HCT116 (cell line): ENCODE measurements around the gene NAMPT. TPM values are rescaled to one million over a fixed set of nuclear protein-coding genes. Genes with fewer than 3 reads are reported as not detected.
"Not testable (repeated sequence)": the region's sequence is repeated elsewhere in the genome, so short reads cannot be mapped to it uniquely, and the experiment has no call there.

Source experiments
- ATAC-seq: fragments of 200-7000 bp; cut with Tn5 transposase; 2 replicates; pipeline ENCODE4 v1.9.1; 2020; ENCODE audit warnings: mild to moderate bottlenecking, moderate library complexity
- BruUV-seq: library from RNA; stranded (reverse); fragments of 400-500 nt; replicated peaks from 2 replicates; lab custom pipeline; 2021; lab: Mats Ljungman, UMichigan
- CTCF ChIA-PET: fragments of 300-600 bp; sonication (Branson Sonifier 250); formaldehyde crosslinking; loops from one replicate; lab custom pipeline; 2021; ENCODE audit warnings: antibody characterized with exemption; lab: Charles Lee
- POLR2A ChIA-PET: fragments of 300-600, 350-600 bp; sonication (Branson Sonifier 250); formaldehyde crosslinking; loops from one replicate; lab custom pipeline; 2021; ENCODE audit warnings: antibody characterized with exemption; lab: Charles Lee
- RAD21 ChIA-PET, 2 experiments: fragments of 300-600 bp; sonication (Branson Sonifier 250); formaldehyde crosslinking; loops; one replicate each; lab custom pipeline; 2023; ENCODE audit warnings: low total read pairs in 2 of 2; ENCODE audit not compliant: uncharacterized antibody in 2 of 2, unreplicated experiment in 2 of 2, low non-redundant PET in 1 of 2; lab: Charles Lee
- DNase-seq: peaks from one replicate; pipeline ENCODE4 v3.0.0-alpha.2; 2010; ENCODE audit warnings: low read depth, low spot score
- H2AFZ ChIP-seq: fragments of 200-600 bp; shearing (Covaris generic), sonication (generic); 2 replicates; pipeline ENCODE4 v1.6.1; 2017; ENCODE audit warnings: low read depth, mixed run types, mixed read lengths, antibody characterized with exemption, low read length; ENCODE audit not compliant: poor library complexity, severe bottlenecking
- H3K27ac ChIP-seq: 2 replicates; pipeline ENCODE4 v1.5.1; 2012; ENCODE audit warnings: low read depth, low read length
- H3K27me3 ChIP-seq: fragments of 200-600 bp; sonication (generic); 2 replicates; pipeline ENCODE4 v1.6.1; 2016; ENCODE audit warnings: mixed run types, low read length, mixed read lengths; ENCODE audit not compliant: insufficient read depth
- H3K36me3 ChIP-seq, 2 experiments: fragments of 200-500 bp in 1 of 2; fragments of 200-600 bp in 1 of 2; sonication (Bioruptor generic) in 1 of 2; sonication (generic) in 1 of 2; 2 replicates each; pipeline versions ENCODE4 v1.5.1 to v1.6.1; 2014 to 2016; ENCODE audit warnings: low read length in 2 of 2, inconsistent platforms in 1 of 2, mixed read lengths in 1 of 2, mixed run types in 1 of 2; ENCODE audit not compliant: insufficient read depth in 2 of 2, control insufficient read depth in 1 of 2
- H3K4me1 ChIP-seq, 2 experiments: fragments of 200-600 bp in 1 of 2; sonication (generic) in 1 of 2; 2 replicates each; pipeline versions ENCODE4 v1.5.1 to v1.6.1; 2012 to 2017; ENCODE audit warnings: low read length in 2 of 2, inconsistent platforms in 1 of 2, mild to moderate bottlenecking in 1 of 2, mixed read lengths in 1 of 2, mixed run types in 1 of 2, moderate library complexity in 1 of 2; ENCODE audit not compliant: insufficient read depth in 2 of 2, control insufficient read depth in 1 of 2
- H3K4me2 ChIP-seq: fragments of 200-600 bp; sonication (generic); 2 replicates; pipeline ENCODE4 v1.6.1; 2017; ENCODE audit warnings: mixed run types, low read length, mixed read lengths
- H3K4me3 ChIP-seq, 2 experiments: fragments of 200-600 bp in 1 of 2; sonication (generic) in 1 of 2; replicated peaks in 1 of 2; 2 replicates each; pipeline ENCODE4 v1.5.1; 2011 to 2016; ENCODE audit warnings: low read length in 2 of 2, control low read depth in 1 of 2, low read depth in 1 of 2, mild to moderate bottlenecking in 1 of 2, mixed read lengths in 1 of 2, mixed run types in 1 of 2
- H3K79me2 ChIP-seq: fragments of 200-600 bp; sonication (generic); 2 replicates; pipeline ENCODE4 v1.6.1; 2017; ENCODE audit warnings: mild to moderate bottlenecking, mixed run types, low read length, moderate library complexity, mixed read lengths; ENCODE audit not compliant: insufficient read depth
- H3K9ac ChIP-seq: fragments of 200-600 bp; sonication (generic); 2 replicates; pipeline ENCODE4 v1.6.1; 2016; ENCODE audit warnings: low read length, mixed read lengths
- H3K9me2 ChIP-seq: fragments of 200-600 bp; sonication (generic), shearing (Covaris generic); 2 replicates; pipeline ENCODE4 v1.6.1; 2017; ENCODE audit warnings: mixed run types, mild to moderate bottlenecking, moderate library complexity; ENCODE audit not compliant: insufficient read depth
- H3K9me3 ChIP-seq, 2 experiments: fragments of 200-500 bp in 1 of 2; fragments of 200-600 bp in 1 of 2; sonication (Bioruptor generic) in 1 of 2; sonication (generic) in 1 of 2; 2 replicates each; pipeline ENCODE4 v1.6.1; 2014 to 2017; ENCODE audit warnings: low read length in 2 of 2, mixed read lengths in 2 of 2, inconsistent platforms in 1 of 2, low read depth in 1 of 2, mild to moderate bottlenecking in 1 of 2, mixed run types in 1 of 2, moderate library complexity in 1 of 2; ENCODE audit not compliant: control insufficient read depth in 1 of 2, insufficient read depth in 1 of 2
- H4K20me1 ChIP-seq: fragments of 200-600 bp; sonication (generic), shearing (Covaris generic); 2 replicates; pipeline ENCODE4 v1.6.1; 2017; ENCODE audit warnings: mixed run types, mild to moderate bottlenecking, moderate library complexity; ENCODE audit not compliant: insufficient read depth
- ATF3 ChIP-seq: IDR thresholded peaks from 2 replicates; pipeline ENCODE4 v1.6.1; 2012
- CBX3 ChIP-seq: IDR thresholded peaks from 2 replicates; pipeline ENCODE4 v1.6.1; 2012; ENCODE audit warnings: low read depth
- CEBPB ChIP-seq: IDR thresholded peaks from 2 replicates; pipeline ENCODE4 v1.6.1; 2012; ENCODE audit warnings: low read depth
- EZH2 ChIP-seq: fragments of 200-600 bp; sonication (generic); IDR thresholded peaks from 2 replicates; pipeline ENCODE4 v1.6.1; 2017; ENCODE audit warnings: antibody characterized with exemption, mixed run types
- FOSL1 ChIP-seq: IDR thresholded peaks from 2 replicates; pipeline ENCODE4 v1.6.1; 2012; ENCODE audit warnings: low read depth
- JUND ChIP-seq: IDR thresholded peaks from 2 replicates; pipeline ENCODE4 v1.6.1; 2012
- POLR2A ChIP-seq: IDR thresholded peaks from 2 replicates; pipeline ENCODE4 v1.7.0; 2011; ENCODE audit warnings: borderline replicate concordance; ENCODE audit not compliant: insufficient read depth, insufficient read length; ENCODE audit errors: extremely low read depth
- REST ChIP-seq: IDR thresholded peaks from 2 replicates; pipeline ENCODE4 v1.6.1; 2012; ENCODE audit warnings: low read depth
- SRF ChIP-seq: IDR thresholded peaks from 2 replicates; pipeline ENCODE4 v1.6.1; 2012; ENCODE audit warnings: low read depth
- YY1 ChIP-seq: IDR thresholded peaks from 2 replicates; pipeline ENCODE4 v1.6.1; 2011; ENCODE audit warnings: low read length, low read depth, moderate library complexity, mild to moderate bottlenecking; ENCODE audit not compliant: insufficient replicate concordance; ENCODE audit errors: extremely low read depth
- ZBTB33 ChIP-seq: IDR thresholded peaks from 2 replicates; pipeline ENCODE4 v1.6.1; 2011; ENCODE audit warnings: mild to moderate bottlenecking, low read length, moderate library complexity; ENCODE audit not compliant: insufficient replicate concordance; ENCODE audit errors: extremely low read depth
- ZFX ChIP-seq: fragments of 450-650 bp; IDR thresholded peaks from 2 replicates; pipeline ENCODE4 v1.6.1; 2017
- intact Hi-C: fragments of 100-400 bp; cut with micrococcal nuclease; formaldehyde crosslinking; loops from 2 replicates; pipeline ENCODE4 v1.10.0; 2022
- total RNA-seq: library from RNA; stranded (reverse); gene quantifications from one replicate; pipeline ENCODE4 v1.2.1, GENCODE V29; 2021; ENCODE audit not compliant: unreplicated experiment

Gene NAMPT
- total RNA-seq, 1 experiment from 2014 or later: 113 TPM

- DNase-seq: no peak
- Histone ChIP-seq H2AFZ (no peak overlapping the region), H3K9me2 (no peaks in the 10 kb centered on the region), H3K4me3 (no peak overlapping the region), H3K4me1 (no peaks in the 10 kb centered on the region), H3K27ac (no peak overlapping the region), H3K9ac (no peak overlapping the region), H4K20me1 (no peaks in the 10 kb centered on the region), H3K4me2 (no peak overlapping the region), H3K27me3 (no peaks in the 10 kb centered on the region), H3K79me2 (no peaks in the 10 kb centered on the region), H3K36me3 (no peaks in the 10 kb centered on the region), H3K9me3 (no peaks in the 10 kb centered on the region)
- no peak for ATAC-seq
- ChIA-PET POLR2A (no interaction called here), RAD21 (no interaction called here), CTCF (no interaction called here)
- no TSS peak for BruUV-seq
- no peak for TF ChIP-seq ZBTB33
- TF ChIP-seq FOSL1: no peak
- no peak for TF ChIP-seq SRF
- no peak for TF ChIP-seq CBX3
- TF ChIP-seq ATF3: no peak
- no peak for TF ChIP-seq REST
- no peak for TF ChIP-seq JUND
- TF ChIP-seq YY1: no peak
- TF ChIP-seq ZFX: no peak
- TF ChIP-seq CEBPB: no peak
- no peak for TF ChIP-seq POLR2A
- no peak for TF ChIP-seq EZH2
- intact Hi-C loops: no loop called here
Measured at GRCh38 chr7:106304568-106304967, 19.8 kb upstream of the NAMPT start.

GRCh38 chr7:106298631-106299030 lies 13.8 kb upstream of the NAMPT start:
- BruUV-seq, H3K4me3 ChIP-seq, intact Hi-C loops, H2AFZ ChIP-seq, H3K27me3 ChIP-seq, H3K36me3 ChIP-seq, ATAC-seq, H3K79me2 ChIP-seq, RAD21 ChIA-PET, H4K20me1 ChIP-seq, H3K9me2 ChIP-seq, POLR2A ChIA-PET, H3K9me3 ChIP-seq, H3K4me1 ChIP-seq, CTCF ChIA-PET, H3K4me2 ChIP-seq, H3K27ac ChIP-seq, H3K9ac ChIP-seq, DNase-seq: not testable (repeated sequence)
